ENCODE results near the gene PON2. TPM values are rescaled to one million over a fixed set of nuclear protein-coding genes. Genes with fewer than 3 reads are reported as not detected.
"Not testable (repeated sequence)": the region's sequence is repeated elsewhere in the genome, so short reads cannot be mapped to it uniquely, and the experiment has no call there.

PON2 gene
- total and polyA plus RNA-seq, 2 experiments from 2014 or later: 273 to 337 TPM

- Histone ChIP-seq H3K4me2 (no peak overlapping the region), H3K4me1 (ENCODE audit: insufficient read depth) (no peaks in the 10 kb centered on the region), H3K4me3 (no peak overlapping the region), H4K20me1 (ENCODE audit: insufficient read depth, poor library complexity, severe bottlenecking) (no peaks in the 10 kb centered on the region), H3K36me3 (replicated peaks; ENCODE audit: insufficient read depth, low read depth) (no peaks in the 10 kb centered on the region), H3K27me3 (no peaks in the 10 kb centered on the region), H3K79me2 (no peaks in the 10 kb centered on the region), H3K9me3 (ENCODE audit: low read depth) (no peaks in the 10 kb centered on the region), H3K9me2 (replicated peaks; ENCODE audit: insufficient read depth) (no peaks in the 10 kb centered on the region), H2AFZ (no peak overlapping the region), H3K27ac (no peak overlapping the region)
- no peak for DNase-seq (ENCODE audit: low spot score)
- 87% methylated on average over 3 of the region's 3 CpGs for WGBS (ENCODE audit: low lambda C conversion rate, missing lambda C conversion rate)
- TF ChIP-seq EZH2phosphoT487 (IDR thresholded peaks at IDR 0.05; ENCODE audit: low read depth, severe bottlenecking, unreplicated experiment) (no peak), CTCF (IDR thresholded peaks at IDR 0.05; ENCODE audit: poor library complexity) (no peak), EZH2 (IDR thresholded peaks at IDR 0.05; ENCODE audit: borderline replicate concordance) (no peak)
Measured at GRCh38 chr7:95394370-95394769, 40.5 kb downstream of the PON2 start.

DNA sequence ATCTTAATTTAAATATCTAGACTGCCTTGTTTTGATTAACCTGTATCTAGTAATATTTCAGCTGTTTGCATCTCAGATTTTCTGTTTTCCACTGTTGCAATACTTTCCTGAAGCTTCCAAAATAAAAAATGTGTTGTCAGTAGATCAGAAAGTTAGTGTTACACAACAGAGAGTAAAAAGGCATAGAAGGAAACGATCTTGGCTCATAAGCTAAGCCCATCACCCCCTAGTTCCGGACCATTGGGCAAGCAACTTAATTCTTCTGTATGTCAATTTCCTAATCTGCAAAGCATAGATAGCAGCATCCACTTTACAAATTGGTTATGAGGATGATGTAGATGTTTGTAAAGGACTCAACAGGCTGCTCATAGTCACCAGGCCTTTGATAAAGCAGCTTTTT, 43.1 kb downstream of the PON2 start:
- Histone ChIP-seq H2AFZ (no peak overlapping the region), H3K27me3 (no peaks in the 10 kb centered on the region), H3K36me3 (replicated peaks; ENCODE audit: insufficient read depth, low read depth) (no peaks in the 10 kb centered on the region), H3K4me1 (ENCODE audit: insufficient read depth) (no peaks in the 10 kb centered on the region), H3K4me3 (no peak overlapping the region), H3K4me2 (no peak overlapping the region), H3K9me3 (ENCODE audit: low read depth) (no peaks in the 10 kb centered on the region), H3K9me2 (replicated peaks; ENCODE audit: insufficient read depth) (no peaks in the 10 kb centered on the region), H3K27ac (no peak overlapping the region), H3K79me2 (no peaks in the 10 kb centered on the region), H4K20me1 (ENCODE audit: insufficient read depth, poor library complexity, severe bottlenecking) (no peaks in the 10 kb centered on the region)
- 67% methylated on average over 2 of the region's 2 CpGs for WGBS (ENCODE audit: low lambda C conversion rate, missing lambda C conversion rate)
- TF ChIP-seq EZH2phosphoT487 (IDR thresholded peaks at IDR 0.05; ENCODE audit: low read depth, severe bottlenecking, unreplicated experiment): no peak
- no peak for TF ChIP-seq CTCF (IDR thresholded peaks at IDR 0.05; ENCODE audit: poor library complexity)
- TF ChIP-seq EZH2 (IDR thresholded peaks at IDR 0.05; ENCODE audit: borderline replicate concordance): no peak
- DNase-seq (ENCODE audit: low spot score): no peak

DNA sequence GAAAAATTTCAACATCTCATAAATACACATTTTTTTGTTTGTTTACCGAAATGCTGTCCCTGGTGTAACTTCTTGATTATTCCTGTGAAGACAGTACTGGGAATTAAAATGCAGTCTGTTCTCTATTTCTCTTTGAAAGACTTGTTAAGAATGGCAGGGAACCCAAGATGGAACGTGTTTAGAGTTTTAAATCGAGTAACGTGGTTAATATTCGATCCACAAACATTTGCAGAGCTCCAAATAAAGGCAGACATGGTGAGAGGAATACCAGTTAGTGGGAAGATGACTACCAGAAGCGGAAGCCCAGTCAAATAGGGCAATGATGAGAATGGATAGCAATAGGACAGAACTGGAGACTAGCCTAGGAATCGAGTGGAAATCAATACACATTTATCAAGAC, 45.3 kb downstream of the PON2 start:
- Histone ChIP-seq H3K4me1 (ENCODE audit: insufficient read depth) (no peaks in the 10 kb centered on the region), H3K4me2 (no peak overlapping the region), H4K20me1 (ENCODE audit: insufficient read depth, poor library complexity, severe bottlenecking) (no peaks in the 10 kb centered on the region), H3K9me2 (replicated peaks; ENCODE audit: insufficient read depth) (no peaks in the 10 kb centered on the region), H3K79me2 (no peaks in the 10 kb centered on the region), H3K27ac (no peak overlapping the region), H2AFZ (no peak overlapping the region), H3K9me3 (ENCODE audit: low read depth) (no peaks in the 10 kb centered on the region), H3K27me3 (no peaks in the 10 kb centered on the region), H3K4me3 (no peak overlapping the region), H3K36me3 (replicated peaks; ENCODE audit: insufficient read depth, low read depth) (no peaks in the 10 kb centered on the region)
- TF ChIP-seq CTCF (IDR thresholded peaks at IDR 0.05; ENCODE audit: poor library complexity): no peak
- no peak for TF ChIP-seq EZH2phosphoT487 (IDR thresholded peaks at IDR 0.05; ENCODE audit: low read depth, severe bottlenecking, unreplicated experiment)
- no peak for TF ChIP-seq EZH2 (IDR thresholded peaks at IDR 0.05; ENCODE audit: borderline replicate concordance)
- no peak for DNase-seq (ENCODE audit: low spot score)
- 88% methylated on average over 7 of the region's 7 CpGs for WGBS (ENCODE audit: low lambda C conversion rate, missing lambda C conversion rate)

- H3K36me3 ChIP-seq (replicated peaks; ENCODE audit: insufficient read depth, low read depth): not testable (repeated sequence)
Measured at GRCh38 chr7:95379457-95379856, 55.4 kb downstream of the PON2 start.

More at GRCh38 chr7:95379457-95379856, 55.4 kb downstream of the PON2 start:
- H3K27ac ChIP-seq; H3K4me1 ChIP-seq (ENCODE audit: insufficient read depth); H3K9me3 ChIP-seq (ENCODE audit: low read depth); H3K4me2 ChIP-seq; H3K4me3 ChIP-seq; H3K9me2 ChIP-seq (replicated peaks; ENCODE audit: insufficient read depth); H4K20me1 ChIP-seq (ENCODE audit: insufficient read depth, poor library complexity, severe bottlenecking); H2AFZ ChIP-seq; DNase-seq (ENCODE audit: low spot score); H3K27me3 ChIP-seq; H3K79me2 ChIP-seq: not testable (repeated sequence)
- 95% methylated on average over 10 of the region's 10 CpGs for WGBS (ENCODE audit: low lambda C conversion rate, missing lambda C conversion rate)

Data from hepatocyte (in vitro differentiated cells).